Stimulated activated CD8-positive, alpha-beta memory T cell treated with anti-CD3 and anti-CD28 coated beads, Interleukin-7, amount 100 ng/mL, for 24 hours (primary cell): ENCODE data around the gene SLC34A3.
"Not testable (repeated sequence)": the region's sequence is repeated elsewhere in the genome, so short reads cannot be mapped to it uniquely, and the experiment has no call there.

Experiments used
- DNase-seq: peaks from one replicate; pipeline ENCODE4 v3.0.0-alpha.2; 2020; ENCODE audit warnings: low read depth

Gene SLC34A3

GRCh38 chr9:137241490-137242268, 11.0 kb downstream of the SLC34A3 start:
- DNase-seq = peak; percentile 37

DNA sequence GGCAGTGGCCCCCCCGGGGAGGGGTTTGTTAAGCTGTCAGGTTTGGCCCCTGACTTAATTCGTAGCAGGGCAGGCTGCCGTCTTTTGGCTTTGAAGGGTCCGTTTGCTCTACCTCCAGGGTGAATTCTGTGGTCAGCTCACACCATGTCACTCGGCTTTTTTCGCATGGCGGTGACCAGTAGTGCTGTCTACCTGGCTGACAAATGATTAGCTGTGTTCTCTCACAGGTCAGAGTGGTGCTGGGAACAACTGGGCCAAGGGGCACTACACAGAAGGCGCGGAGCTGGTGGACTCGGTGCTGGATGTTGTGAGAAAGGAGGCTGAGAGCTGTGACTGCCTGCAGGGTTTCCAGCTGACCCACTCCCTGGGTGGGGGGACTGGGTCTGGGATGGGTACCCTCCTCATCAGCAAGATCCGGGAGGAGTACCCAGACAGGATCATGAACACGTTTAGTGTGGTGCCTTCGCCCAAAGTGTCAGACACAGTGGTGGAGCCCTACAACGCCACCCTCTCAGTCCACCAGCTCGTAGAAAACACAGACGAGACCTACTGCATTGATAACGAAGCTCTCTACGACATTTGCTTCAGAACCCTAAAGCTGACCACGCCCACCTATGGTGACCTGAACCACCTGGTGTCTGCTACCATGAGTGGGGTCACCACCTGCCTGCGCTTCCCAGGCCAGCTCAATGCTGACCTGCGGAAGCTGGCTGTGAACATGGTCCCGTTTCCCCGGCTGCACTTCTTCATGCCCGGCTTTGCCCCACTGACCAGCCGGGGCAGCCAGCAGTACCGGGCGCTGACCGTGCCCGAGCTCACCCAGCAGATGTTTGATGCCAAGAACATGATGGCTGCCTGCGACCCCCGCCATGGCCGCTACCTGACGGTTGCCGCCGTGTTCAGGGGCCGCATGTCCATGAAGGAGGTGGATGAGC, 11.8 kb downstream of the SLC34A3 start:
- no peak for DNase-seq

GRCh38 chr9:137243266-137243625, 12.5 kb downstream of the SLC34A3 start:
- not testable (repeated sequence) for DNase-seq

DNA sequence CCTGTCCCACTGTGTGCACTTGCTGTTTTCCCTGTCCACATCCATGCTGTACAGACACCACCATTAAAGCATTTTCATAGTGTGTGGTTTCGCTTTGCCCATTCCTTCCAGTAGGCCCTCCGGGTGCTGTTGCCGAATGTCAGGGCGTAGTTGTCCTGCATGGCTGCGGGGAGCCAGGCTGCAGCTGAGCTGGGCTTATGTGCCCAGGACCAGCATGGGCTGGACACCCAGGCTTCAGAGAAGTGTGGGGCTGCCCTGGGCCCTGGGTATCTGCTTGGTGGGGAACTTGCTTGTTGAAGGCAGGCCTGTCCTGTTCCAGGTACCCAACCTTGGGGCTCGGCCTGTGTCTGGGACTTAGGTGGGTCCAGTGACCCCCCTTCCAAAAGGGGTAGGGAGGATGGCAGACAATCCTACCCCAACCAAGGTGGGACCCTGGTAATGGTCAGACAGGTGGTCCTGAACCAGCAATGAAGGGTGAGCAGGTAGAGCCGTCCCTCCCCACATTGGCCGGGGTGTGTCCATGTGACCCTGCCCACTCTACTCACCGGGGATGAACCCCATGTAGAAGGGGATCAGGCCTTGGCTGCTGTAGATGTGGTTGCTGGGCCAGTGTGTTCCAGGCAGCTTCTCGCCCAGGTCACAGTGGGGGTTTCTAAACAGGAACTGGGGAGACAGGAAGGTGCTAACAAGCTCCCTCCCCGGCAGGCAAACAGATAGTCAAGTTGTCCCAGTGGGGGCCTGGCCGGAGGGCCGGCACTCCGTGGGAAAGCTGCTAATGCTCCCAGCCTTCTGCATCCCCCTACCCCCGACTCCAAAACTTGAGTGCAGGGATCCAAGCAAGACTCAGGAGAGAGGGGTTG, 13.2 kb downstream of the SLC34A3 start:
- DNase-seq = no peak

DNA sequence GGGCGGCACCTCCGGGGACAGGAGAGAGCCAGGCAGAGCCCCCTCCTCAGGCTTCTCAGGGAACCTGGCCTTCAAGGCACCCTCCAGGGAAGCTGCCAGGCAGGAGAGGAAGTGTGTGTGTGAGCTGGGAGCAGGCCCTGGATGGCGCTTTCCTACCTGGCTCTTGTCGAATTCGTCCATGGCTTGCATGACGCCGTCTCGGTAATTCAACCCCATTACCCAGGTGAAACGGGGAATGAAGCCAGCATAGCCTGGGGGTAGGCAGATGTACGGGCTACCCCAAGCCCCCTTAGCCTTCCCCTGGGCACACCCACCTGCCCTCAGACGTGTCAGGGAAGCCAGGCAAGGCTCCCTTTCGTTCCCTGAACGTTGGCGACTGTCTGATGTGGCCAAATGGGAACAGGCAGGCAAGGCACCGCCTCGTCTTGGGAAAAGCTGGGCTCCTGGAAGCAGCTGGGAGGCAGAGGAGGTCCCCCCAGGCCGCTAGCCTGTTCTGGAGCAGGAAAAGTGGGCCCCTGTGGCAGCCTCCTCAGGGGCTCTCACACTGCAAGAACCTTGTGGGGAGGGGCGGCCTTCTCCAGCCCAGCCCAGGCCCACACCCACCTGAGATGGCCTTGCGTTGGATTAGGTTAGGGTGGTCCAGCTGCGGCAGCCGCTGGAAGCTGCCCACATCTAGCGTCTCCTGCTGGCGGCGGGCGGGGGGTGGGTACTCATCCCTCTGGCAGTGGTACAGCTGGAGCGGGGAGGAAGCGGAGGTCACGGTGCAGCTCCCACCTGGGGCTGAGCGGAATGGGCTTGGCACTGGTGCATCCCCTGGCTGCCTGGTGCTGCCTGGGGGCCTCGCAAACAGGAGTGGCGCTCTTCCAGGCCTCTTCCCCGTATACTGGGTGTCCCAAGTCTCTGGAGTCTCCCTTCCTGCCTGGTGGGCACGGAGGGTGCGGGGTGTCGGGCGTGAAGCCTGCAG, 14.1 kb downstream of the SLC34A3 start:
- DNase-seq = no peak

- no peak for DNase-seq
Measured at GRCh38 chr9:137245450-137246421, 15.0 kb downstream of the SLC34A3 start.

DNA sequence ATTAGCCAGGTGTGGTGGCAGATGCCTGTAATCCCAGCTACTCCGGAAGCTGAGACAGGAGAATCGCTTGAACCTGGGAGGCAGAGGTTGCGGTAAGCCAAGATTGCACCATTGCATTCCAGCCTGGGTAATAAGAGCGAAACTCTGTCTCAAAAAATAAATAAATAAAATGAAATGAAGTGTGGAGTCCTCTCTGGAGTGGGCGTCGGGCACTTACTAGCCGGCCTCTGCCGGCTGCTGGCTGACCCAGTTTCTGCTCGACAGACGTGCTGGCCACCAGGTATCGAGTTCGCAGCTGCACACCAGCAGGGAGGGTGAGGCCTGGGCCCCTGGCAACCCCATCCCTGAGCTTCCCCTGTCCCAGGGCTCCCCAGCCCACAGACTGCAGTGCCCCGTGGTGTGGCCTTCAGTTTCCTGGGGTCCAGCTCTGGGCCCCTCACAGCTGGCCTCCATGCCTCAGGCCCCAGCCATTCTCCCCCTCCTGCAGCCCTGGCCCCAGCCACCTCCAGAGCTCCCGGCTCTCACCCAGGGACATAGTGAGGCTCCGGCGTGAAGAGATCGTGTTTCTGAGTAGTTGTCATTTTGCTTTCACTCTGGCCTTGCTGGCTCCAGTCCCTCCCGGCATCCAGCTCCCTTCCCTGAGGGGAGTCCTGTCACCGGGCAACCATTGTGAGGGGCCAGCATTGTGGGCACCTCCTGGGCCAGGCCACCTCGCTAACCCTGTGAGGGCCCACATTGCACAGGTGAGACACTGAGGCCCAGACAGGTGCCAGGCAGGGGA, 16.6 kb downstream of the SLC34A3 start:
- DNase-seq = no peak

DNA sequence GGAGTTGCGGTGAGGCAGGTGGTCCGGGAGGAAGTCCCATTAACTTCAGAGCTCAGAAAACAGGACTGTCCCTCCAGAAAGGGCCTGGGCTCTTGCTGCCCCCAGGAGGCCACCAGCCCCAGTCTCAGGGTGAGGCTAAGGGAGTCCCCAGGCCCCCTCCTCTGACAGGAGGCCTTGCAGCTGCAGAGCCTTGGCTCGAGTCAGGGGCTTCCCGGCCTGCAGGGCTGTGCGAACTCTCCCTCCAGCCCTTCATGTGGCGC, 17.1 kb downstream of the SLC34A3 start:
- DNase-seq = no peak

DNA sequence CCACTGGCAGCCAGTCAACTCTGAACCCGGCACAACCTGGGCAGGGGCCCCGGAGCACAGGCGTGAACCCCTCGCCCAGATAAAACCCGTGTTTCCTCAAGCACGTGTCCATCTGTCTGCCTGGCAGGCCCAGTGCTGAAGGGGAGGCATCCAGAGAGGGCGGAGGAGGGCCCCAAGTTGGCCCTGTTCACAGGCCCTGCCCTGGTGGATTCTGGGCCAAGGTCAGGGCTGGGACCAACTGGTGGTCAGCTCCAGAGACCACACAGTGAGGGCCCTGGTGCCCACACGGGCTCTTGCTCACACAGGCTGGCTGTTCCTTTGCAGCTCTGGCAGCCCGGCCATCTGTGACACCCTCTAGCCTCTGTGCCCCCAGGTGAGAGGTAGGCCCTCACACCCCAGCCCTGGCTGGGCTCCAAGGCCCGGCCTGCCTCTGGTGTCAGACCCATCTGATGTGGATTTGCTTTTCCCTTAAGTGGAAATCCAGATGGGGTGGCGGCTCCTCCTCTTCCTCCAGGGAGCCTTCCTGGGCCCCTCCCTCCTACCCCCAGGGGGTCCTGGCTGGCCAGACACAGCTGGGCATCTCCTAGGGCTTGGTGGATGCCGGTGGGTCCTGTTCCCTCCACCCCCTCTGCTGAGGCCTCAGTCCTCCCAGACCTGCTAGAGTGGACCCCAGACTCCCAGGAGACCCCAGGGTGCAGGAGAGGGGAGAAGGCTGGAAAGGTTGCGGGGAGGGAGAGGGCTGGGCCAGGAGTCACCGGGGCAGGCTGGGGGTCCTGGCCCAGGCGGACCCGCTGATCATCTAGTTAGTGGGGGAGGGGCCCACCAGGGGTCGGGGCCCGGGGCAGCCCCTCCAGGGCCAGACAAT, 19.9 kb downstream of the SLC34A3 start:
- no peak for DNase-seq

DNA sequence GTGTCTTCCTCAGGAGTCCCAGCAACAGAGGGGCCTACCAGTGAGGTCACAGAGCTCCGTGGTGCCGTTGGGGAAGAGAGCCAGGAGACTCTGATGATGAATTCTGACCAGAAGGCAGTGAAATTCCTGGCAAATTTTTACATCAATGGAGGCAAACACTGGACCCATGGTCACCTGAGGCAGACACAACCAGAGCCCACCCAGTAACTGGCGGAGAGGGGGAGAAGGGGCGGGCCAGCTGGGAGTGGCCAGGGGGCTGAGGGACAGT, 20.4 kb downstream of the SLC34A3 start, which contains the start of gene STPG3:
TSS of gene STPG3 (plus strand) at position 93 of the 268 bp plus-strand sequence. CDS start at position 94, 1 bp downstream.
- DNase-seq = no peak

DNA sequence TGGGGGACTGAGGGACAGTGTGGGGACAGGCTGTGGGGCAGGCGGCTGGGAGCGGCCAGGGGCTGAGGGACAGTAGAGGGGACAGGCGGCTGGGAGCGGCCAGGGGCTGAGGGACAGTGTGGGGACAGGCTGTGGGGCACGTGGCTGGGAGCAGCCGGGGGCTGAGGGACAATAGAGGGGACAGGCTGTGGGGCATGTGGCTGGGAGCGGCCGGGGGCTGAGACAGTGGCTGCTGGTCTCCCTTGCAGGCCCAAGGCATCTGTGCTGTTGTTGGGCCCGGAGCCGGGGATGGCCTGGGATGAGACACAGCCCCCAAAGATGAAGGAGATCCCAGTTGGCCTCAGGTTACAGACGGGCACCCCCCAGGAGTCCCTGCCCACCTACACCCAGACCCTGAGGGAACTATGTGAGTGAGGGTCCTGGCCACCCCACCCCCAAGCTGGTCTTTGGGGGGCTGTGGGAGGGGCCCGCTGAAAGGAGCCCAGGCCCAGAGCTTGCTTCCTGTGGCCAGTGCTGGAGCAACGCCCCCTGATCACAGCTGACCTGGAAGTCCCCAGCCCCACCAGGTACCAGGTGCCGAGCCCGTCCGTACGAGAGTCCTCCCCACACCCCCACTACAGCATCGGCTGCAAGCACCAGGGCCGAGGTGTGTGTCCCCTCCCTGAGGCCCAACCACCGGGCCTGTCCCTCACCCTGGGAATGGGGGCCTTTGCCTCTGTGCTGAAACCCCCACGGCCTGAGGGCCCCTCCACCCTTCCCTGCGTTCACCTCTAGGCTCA, 21.0 kb downstream of the SLC34A3 start:
- no peak for DNase-seq

- DNase-seq = no peak
Measured at GRCh38 chr9:137252555-137253506, 22.1 kb downstream of the SLC34A3 start.

DNA sequence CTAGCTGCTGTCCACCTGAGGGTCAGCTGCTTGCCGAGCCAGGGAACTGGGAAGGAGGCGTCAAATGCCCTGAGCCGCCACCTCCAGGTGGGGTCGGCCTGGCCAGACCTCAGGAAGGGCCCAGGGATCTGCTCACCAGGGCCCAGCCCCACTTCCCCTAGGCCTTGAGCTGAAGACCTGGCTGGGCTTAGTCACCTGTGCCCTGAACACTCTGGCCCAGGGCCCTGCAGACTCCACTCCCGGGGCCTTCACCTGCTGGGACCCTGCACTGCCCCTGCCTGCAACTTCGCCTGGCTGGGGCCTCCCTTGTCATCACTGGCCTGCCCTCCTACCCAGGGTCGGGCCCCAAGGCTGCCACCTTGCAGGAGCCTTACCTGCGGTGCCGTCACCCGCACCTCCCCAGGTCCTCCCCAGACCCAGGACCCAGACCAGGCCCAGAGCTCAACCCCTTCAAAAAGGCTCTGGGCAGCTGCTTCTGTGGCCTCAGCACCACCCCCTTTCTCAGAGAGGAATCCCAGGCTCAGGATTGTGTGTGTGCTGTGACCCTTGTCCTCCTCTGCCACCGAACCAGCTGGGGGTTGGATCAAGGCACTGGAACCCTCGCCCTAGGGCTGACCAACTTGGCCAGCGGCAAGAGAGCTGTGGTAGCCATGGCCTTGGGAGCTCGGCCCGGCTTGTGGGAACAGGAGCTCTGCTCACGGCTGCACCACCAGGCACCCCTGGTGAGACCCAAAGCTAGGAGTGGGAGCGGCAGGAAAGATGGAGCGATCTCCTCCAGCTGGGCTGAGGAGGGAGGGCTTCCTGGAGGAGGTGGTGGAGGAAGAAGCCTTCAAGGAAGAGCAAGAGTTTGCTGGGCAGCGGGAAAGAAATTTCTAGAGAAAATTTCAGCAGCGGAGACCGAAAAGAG, 23.3 kb downstream of the SLC34A3 start:
- DNase-seq = no peak

- peak; percentile 95 for DNase-seq
Measured at GRCh38 chr9:137254624-137255447, 24.1 kb downstream of the SLC34A3 start, which contains the start of gene NELFB. Gene NELFB, plus strand, starts transcription at chr9:137255327.
